HepG2 (cell line): Measurements from ENCODE around the gene TJAP1. TPM values are rescaled to one million over a fixed set of nuclear protein-coding genes. Genes with fewer than 3 reads are reported as not detected.

ENCODE experiments used
- ARID2 ChIP-seq: sonication (generic); formaldehyde crosslinking; IDR thresholded peaks from 2 replicates; pipeline ENCODE4 v1.8.1; 2022; ENCODE audit warnings: mild to moderate bottlenecking, missing genetic modification reagents, borderline replicate concordance
- CHCHD3 ChIP-seq: sonication (generic); formaldehyde crosslinking; IDR thresholded peaks from 2 replicates; pipeline ENCODE4 v1.8.0; 2022; ENCODE audit warnings: mild to moderate bottlenecking, missing genetic modification reagents, moderate library complexity
- CSRNP1 ChIP-seq: sonication (generic); formaldehyde crosslinking; IDR thresholded peaks from 2 replicates; pipeline ENCODE4 v1.8.1; 2023; ENCODE audit warnings: mild to moderate bottlenecking, missing genetic modification reagents
- DNMT1 ChIP-seq: sonication (generic); formaldehyde crosslinking; IDR thresholded peaks from 2 replicates; pipeline ENCODE4 v1.5.1; 2020; ENCODE audit warnings: mild to moderate bottlenecking, missing genetic modification reagents
- DZIP1 ChIP-seq: sonication (generic); formaldehyde crosslinking; IDR thresholded peaks from 2 replicates; pipeline ENCODE4 v1.5.0; 2020; ENCODE audit warnings: mild to moderate bottlenecking, missing genetic modification reagents
- PATZ1 ChIP-seq: sonication (generic); formaldehyde crosslinking; IDR thresholded peaks from 2 replicates; pipeline ENCODE4 v1.4.0; 2020; ENCODE audit warnings: missing genetic modification reagents
- RXRB ChIP-seq: IDR thresholded peaks from 2 replicates; pipeline ENCODE4 v1.6.1; 2016; ENCODE audit warnings: borderline replicate concordance, missing genetic modification reagents, missing compliant biosample characterization
- SCMH1 ChIP-seq: sonication (generic); formaldehyde crosslinking; IDR thresholded peaks from 2 replicates; pipeline ENCODE4 v1.9.0; 2021; ENCODE audit warnings: missing genetic modification reagents, mild to moderate bottlenecking, borderline replicate concordance
- TFDP1 ChIP-seq: IDR thresholded peaks from 2 replicates; pipeline ENCODE4 v1.6.1; 2016; ENCODE audit warnings: missing compliant biosample characterization, missing genetic modification reagents, borderline replicate concordance
- TRAFD1 ChIP-seq: sonication (generic); formaldehyde crosslinking; IDR thresholded peaks from 2 replicates; pipeline ENCODE4 v1.5.1; 2020; ENCODE audit warnings: missing genetic modification reagents, mild to moderate bottlenecking, borderline replicate concordance
- ZBTB10 ChIP-seq: sonication (generic); formaldehyde crosslinking; IDR thresholded peaks from 2 replicates; pipeline ENCODE4 v1.4.0; 2020; ENCODE audit warnings: missing genetic modification reagents, borderline replicate concordance
- ZKSCAN8 ChIP-seq: IDR thresholded peaks from 2 replicates; pipeline ENCODE4 v1.6.1; 2016; ENCODE audit warnings: borderline replicate concordance, missing genetic modification reagents, missing compliant biosample characterization
- ZNF343 ChIP-seq: sonication (generic); formaldehyde crosslinking; IDR thresholded peaks from 2 replicates; pipeline ENCODE4 v1.4.0; 2020; ENCODE audit warnings: mild to moderate bottlenecking, missing genetic modification reagents
- ZNF724P ChIP-seq: sonication (generic); formaldehyde crosslinking; IDR thresholded peaks from 2 replicates; pipeline ENCODE4 v1.8.0; 2022; ENCODE audit warnings: missing genetic modification reagents, borderline replicate concordance
- polyA plus RNA-seq, 8 experiments: library from polyadenylated mRNA; depleted of rRNA in 3 of 8; stranded (reverse) in 7 of 8; unstranded in 1 of 8; fragments of >200 nt; fragmentation: Illumina TruSeq in 4 of 8; extraction: Trizol in 4 of 8; gene quantifications; 2 replicates each; pipeline versions ENCODE4 v1.2.1 to v1.2.3, GENCODE V29; 2011 to 2016; ENCODE audit warnings: low read depth in 4 of 8, missing spikeins in 1 of 8, mixed read lengths in 1 of 8; ENCODE audit not compliant: insufficient read depth in 1 of 8
- total RNA-seq, 5 experiments: library from RNA; depleted of rRNA; stranded (reverse); fragments of >200 nt; fragmentation: Illumina TruSeq; extraction: Trizol; gene quantifications; 2 replicates each; pipeline ENCODE4 v1.2.3, GENCODE V29; 2016; ENCODE audit warnings: low read depth in 1 of 5

Gene TJAP1
- total and polyA plus RNA-seq, 2 of the 13 experiments (the other 11 are each of a cell fraction or from before 2014, with no cell fraction given) = 15.7 to 41.6 TPM

- TF ChIP-seq PATZ1 (CRISPR knock-in tag) = peak; percentile 63
- no peak for TF ChIP-seq ZBTB10 (CRISPR knock-in tag)
- TF ChIP-seq CHCHD3 = 0 out of 2 replicates have a peak, but pooled peaks have one; percentile 53
- 0 out of 2 replicates have a peak, but pooled peaks have one; percentile 16 for TF ChIP-seq RXRB (CRISPR knock-in tag)
- peak; percentile 64 for TF ChIP-seq ZNF724P (CRISPR knock-in tag)
- TF ChIP-seq ZKSCAN8 (CRISPR knock-in tag) = 0 out of 2 replicates have a peak, but pooled peaks have one; percentile 50
- TF ChIP-seq TFDP1 (CRISPR knock-in tag) = peak; percentile 70; the same call in 1 of the 2 replicates
- 0 out of 2 replicates have a peak, but pooled peaks have one; percentile 55 for TF ChIP-seq ARID2 (CRISPR knock-in tag)
- TF ChIP-seq DZIP1 (CRISPR knock-in tag) = 0 out of 2 replicates have a peak, but pooled peaks have one; percentile 36
- no peak for TF ChIP-seq ZNF343 (CRISPR knock-in tag)
- peak; percentile 33; the same call in 1 of the 2 replicates for TF ChIP-seq DNMT1
- TF ChIP-seq SCMH1 (CRISPR knock-in tag) = no peak
- TF ChIP-seq TRAFD1 (CRISPR knock-in tag) = no peak
- TF ChIP-seq CSRNP1 (CRISPR knock-in tag) = 0 out of 2 replicates have a peak, but pooled peaks have one; percentile 20
These were observed 32.0 kb downstream of the TJAP1 start (continued) for GRCh38 chr6:43509142-43509983.
